ENCODE data around the gene STMN1.
"Not testable (repeated sequence)": the region's sequence is repeated elsewhere in the genome, so short reads cannot be mapped to it uniquely, and the experiment has no call there.

Gene STMN1

DNA sequence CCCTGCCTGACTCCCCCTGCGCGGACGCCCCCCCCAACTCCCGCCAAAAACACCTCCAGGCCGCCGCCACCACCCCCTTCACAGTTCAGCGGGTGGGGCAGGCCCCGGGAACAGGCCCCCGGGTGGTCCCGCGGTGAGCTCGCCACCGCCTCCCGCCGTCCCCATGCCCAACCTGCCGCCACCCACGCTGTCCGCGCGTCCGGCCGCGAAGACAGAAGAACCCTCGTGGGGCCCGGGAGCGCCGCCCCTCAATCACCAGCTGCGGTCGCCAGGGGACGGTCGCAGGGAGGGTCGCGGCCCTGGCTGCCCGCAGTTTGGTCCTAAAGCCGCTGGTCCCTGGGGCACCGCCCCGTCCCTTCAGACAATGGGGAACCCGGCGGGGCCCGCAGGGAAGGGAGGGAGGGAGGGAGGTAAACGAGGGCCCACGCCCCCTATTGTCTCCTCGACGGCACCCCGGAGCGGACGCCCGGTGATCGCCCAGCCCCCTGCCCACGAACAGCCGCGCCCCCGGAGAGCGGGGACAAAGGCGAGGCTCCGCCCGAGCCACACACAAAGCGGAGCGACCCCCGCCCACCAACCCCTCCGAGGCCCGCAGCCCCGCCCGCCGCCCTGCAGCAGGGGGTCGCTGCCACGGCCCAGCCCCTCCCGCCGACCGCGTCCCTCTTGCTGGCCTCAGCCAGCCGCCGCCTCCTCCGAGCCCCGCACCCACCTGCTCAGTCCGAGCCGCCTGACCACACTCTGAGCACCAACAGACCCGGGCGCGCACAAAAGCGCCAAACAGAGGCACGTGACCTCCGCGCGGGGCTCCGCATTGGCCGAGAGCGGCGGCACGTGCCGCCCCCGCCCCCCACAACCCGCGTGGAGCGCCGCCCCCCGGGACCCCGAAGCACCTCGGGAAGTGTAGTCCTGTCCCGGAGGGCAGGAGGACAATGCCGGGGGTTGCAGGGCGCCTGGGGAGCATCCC, at the start of gene STMN1:
STMN1 (minus strand) TSS at position 740 of the 964 bp plus-strand sequence. CDS start 1,743 bp downstream, outside the sequence.
- peak; percentile 84 for DNase-seq (ENCODE audit: low read depth, low spot score)

- no peak for DNase-seq (ENCODE audit: low read depth, low spot score)
Observed at GRCh38 chr1:25955553-25955952, 49.3 kb upstream of the STMN1 start.

GRCh38 chr1:25954282-25954938, 48.2 kb upstream of the STMN1 start:
- no peak for DNase-seq (ENCODE audit: low read depth, low spot score)

GRCh38 chr1:25952841-25953401, 46.7 kb upstream of the STMN1 start:
- DNase-seq (ENCODE audit: low read depth, low spot score): no peak

GRCh38 chr1:25948641-25949040, 42.4 kb upstream of the STMN1 start:
- no peak for DNase-seq (ENCODE audit: low read depth, low spot score)

DNA sequence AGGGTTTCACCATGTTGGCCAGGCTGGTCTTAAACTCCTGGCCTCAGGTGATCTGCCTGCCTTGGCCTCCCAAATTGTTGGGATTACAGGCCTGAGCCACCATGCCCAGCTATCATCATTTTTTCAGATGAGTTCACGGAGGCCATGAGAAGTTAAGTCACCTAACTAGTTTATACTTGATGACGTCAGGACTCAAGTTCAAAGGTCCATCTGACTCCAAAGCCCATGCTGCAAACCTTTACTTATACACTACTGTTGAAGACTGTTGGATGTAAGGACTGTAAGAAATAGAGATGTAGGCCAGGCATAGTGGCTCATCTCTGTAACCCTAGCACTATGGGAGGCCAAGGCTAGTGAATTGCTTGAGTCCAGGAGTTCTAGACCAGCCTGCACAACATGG, 40.8 kb upstream of the STMN1 start:
- DNase-seq (ENCODE audit: low read depth, low spot score): no peak

DNA sequence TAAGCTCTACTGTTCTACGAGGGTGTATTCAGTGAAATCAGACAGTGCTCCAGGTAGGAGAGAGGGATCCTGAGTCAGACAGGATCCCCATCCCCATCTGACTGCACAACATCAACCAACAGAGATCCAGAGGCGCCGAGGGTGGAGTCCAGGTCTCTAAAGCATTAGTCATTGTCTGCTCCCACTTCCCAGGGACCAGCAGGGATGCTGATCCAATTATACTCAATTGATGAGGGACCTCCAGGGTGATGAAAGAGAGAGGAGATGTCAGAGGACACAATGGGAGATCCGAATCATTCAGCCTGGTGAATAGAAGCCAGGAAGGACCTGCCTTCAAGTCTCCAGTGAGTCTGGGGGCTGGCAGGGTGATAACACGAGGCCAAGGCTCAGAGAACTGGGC, 39.5 kb upstream of the STMN1 start:
- DNase-seq (ENCODE audit: low read depth, low spot score): no peak

DNA sequence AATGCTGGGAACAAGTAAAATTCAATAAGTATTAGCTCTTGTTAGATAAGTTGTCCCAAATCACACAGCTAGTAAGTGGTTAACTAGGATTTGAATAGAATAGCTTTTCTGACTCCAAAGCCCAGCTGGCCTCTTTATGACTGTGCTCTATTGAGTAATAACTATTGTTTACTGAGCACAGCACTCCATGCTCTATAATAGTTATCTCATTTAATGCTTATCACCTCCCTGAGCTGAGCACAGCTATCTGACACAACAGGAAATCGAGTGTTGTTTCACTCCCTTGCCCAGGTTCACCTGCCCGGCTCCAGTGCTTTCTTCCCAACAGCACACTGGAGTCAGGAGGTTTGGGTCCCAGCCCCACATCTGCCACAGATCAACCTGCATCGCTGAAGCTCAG, 38.8 kb upstream of the STMN1 start:
- DNase-seq (ENCODE audit: low read depth, low spot score): no peak

GRCh38 chr1:25943511-25943910, 37.3 kb upstream of the STMN1 start:
- DNase-seq (ENCODE audit: low read depth, low spot score): not testable (repeated sequence)

- no peak for DNase-seq (ENCODE audit: low read depth, low spot score)
Observed at GRCh38 chr1:25936947-25937346, 30.7 kb upstream of the STMN1 start.

DNA sequence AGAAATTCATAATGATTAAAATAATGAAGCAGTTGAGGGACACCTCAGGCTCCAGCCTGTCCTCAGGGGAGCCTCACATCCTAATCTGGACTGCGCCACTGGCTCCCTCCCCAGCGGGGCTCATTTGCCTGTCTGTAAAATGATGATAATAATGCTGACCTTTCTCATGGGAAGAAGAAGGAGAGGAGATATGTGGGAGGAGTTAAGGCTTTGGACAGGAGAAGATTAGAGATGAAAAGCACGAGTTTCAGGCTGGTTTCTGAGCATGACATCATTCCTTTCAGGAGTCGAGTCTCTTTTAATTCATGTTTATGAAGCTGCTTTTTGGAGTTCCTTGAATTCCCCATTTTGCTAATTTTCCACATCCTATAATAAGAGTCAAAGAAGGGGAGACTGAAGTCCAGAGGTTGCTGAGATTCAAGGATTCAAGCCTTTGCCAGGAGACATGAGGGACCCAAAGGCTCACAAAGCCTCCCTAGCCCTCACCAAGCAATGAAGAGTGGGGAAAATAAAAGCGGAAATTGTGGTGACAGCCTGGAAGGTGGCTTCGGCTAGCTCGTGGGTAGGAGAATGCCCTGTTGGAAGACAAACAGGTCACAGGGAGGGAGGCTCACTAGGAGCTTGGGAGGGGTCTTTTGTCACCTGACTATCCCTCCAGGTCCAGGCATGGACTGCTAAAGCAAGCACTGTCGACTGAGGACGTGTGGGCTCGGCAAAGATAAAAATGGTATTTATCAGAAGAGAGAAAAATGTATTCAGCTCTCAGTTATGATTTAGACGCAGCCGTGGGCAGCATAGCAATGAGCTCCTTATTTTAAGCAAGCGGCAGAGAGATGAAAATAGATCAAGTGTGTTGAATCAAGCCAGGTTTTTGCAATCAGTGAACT, 27.5 kb upstream of the STMN1 start:
- DNase-seq (ENCODE audit: low read depth, low spot score): no peak

GRCh38 chr1:25932811-25933400, 26.7 kb upstream of the STMN1 start:
- not testable (repeated sequence) for DNase-seq (ENCODE audit: low read depth, low spot score)

- no peak for DNase-seq (ENCODE audit: low read depth, low spot score)
Observed at GRCh38 chr1:25932321-25932720, 26.1 kb upstream of the STMN1 start.

DNA sequence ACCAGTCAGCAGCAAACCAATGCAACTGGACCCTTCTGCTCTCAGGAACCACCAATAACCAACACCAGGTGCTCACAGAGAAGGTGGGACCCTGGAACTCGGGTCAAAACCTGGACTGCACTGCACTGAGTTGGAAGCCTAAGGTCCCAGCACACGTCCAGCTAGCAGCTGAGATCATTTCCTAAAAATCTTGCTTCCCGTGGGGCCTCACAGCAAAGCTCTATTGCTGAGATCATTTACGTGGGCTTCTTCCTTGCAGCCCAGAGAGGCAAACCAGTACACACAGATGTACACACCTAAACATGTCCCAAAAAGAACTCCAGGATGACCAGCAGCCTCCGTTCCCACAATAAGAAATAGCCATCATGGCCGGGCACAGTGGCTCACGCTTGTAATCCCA, 22.8 kb upstream of the STMN1 start:
- no peak for DNase-seq (ENCODE audit: low read depth, low spot score)

DNA sequence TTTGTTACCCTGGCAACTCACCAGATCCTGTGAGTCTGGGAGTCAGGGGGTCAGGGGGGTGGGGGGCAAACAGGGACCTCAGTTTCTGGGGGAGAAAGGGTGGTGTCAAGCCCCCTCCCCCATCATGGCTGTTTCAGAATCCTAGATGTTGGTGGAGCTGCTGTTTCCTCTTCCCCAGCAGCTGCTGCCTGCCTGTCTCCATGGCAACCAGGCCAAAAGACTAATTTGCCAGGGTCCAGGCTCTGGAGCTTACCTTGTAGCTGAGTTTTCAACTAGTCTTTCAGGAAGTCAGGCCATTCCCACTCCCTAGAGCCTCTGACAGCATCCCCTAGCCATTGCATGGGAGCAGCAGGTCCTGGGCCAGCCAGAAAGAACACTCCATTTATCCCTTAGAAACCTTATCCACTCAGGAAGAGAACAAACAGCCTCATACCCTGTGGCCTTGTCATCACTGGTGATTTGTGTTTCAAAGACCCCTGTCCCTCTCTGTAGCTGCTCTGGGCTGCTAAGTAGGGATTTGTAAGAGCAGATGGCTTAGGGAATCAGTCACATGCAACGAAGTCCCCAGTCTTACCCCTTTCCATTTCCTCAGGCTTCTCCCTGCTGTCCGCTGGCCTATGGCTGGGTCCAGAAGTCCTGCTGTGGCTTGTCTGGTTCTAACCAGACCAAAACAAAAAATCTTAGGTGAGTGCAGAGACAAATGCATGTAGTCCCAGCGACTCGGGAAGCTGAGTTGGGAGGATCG, 21.5 kb upstream of the STMN1 start:
- DNase-seq (ENCODE audit: low read depth, low spot score): no peak

GRCh38 chr1:25926731-25927496, 20.7 kb upstream of the STMN1 start:
- DNase-seq (ENCODE audit: low read depth, low spot score): no peak

DNA sequence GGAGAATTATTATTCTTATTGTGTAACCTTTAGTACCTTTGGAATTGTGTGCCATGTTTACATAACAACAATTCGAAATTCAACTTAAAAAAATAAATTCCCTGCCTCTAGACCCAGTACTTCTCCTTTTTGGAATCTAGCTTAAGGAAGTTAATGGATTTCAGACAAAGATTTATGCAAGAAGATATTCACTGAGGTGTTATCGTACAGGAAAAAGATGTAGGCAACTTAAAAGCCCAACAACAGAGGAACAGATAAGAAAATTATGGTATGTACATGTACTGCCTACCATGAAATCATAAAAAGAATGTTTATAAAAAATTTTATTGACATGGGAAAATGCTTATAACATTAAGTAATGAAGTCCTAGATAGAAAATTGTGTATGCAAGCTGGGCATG, 18.2 kb upstream of the STMN1 start:
- no peak for DNase-seq (ENCODE audit: low read depth, low spot score)

- no peak for DNase-seq (ENCODE audit: low read depth, low spot score)
Observed at GRCh38 chr1:25922971-25923552, 16.8 kb upstream of the STMN1 start.

Data from activated naive CD8-positive, alpha-beta T cell treated with anti-CD3 and anti-CD28 coated beads, Interleukin-2, amount 50 U/mL, for 16 hours (primary cell).